KG1 (cell line): ENCODE data around the gene NKX2-3.

Source experiments
- DNase-seq: peaks from one replicate; lab custom pipeline; 2025; lab: John Stamatoyannopoulos, UW

NKX2-3 gene

DNA sequence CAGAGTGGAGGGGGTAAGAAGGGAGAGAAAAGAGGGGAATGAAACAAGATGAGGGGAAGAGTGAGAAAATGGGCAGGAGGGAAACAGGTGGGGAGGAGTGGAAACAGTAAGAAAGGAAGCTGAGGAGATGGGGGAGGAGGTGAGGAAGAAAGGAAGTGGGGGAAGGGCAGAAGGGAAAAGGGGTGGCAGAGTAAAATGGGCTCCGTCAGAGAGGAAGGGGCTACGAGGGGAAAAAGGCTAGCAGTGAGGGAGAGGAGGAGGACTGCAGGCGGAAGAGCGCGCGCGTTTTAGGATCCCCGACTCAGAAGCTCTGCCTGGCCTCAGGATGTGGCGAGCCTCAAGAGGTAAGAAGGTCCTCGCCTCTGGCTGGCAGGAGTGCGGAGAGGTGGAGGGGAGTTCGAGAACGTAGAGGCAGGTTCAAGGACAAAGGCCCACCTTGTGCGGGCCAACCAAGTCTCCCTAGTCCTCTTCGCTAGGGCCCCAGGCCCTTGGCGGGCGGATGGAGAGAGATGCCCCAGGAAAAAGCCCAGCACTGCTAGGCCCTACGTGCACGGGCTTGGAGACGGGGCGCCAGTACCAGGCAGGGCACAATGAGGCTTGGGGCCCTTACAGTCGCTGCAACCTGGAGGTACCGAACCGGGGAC is 5.8 kb upstream of the NKX2-3 start:
- DNase-seq, result no peak

DNA sequence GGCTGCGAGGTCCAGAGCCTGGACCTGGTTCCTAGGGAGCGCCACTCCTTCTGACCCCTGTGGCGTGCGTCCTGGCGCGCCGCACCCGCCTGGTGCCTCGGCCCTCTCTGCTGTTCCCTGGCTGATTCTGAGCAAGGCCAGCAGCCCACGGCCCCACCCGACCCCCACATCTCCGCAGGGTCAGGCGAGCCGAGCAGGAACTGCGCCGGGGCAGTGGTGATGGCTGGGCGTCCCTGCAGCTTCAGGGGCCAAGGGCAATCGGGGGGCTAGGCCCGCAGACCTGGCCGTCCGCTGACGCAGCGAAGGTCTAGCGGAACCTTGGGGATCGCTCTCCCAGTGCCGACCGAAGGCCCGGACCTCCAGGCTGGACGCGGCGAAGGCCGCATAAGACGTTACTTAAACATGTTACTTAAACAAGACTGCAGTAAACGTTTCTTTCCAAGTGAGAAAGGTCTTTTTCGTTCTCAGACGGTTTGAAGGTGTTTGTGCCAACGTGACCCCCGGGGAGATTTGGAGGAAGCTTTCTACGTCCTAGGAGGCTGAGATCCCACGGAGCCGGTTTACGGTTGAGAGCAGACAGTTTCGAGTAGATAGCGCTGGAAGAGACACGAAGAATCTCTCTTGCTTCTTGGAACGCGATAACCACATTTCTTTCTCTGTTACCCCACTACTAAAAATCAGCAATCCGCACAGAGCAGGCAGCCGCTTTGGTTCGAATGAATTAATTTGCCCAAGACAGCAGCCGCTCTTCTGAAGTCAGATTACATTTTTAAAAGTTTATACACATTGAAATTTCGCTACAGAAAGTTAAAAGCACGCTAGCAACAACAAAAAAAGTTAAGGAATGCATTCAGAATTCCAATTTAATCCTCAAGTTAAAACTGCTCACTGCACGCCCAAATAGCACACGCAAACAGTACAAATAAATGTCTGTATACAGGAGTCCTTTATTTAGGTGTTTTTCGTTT is 4.9 kb upstream of the NKX2-3 start:
- no peak for DNase-seq

DNA sequence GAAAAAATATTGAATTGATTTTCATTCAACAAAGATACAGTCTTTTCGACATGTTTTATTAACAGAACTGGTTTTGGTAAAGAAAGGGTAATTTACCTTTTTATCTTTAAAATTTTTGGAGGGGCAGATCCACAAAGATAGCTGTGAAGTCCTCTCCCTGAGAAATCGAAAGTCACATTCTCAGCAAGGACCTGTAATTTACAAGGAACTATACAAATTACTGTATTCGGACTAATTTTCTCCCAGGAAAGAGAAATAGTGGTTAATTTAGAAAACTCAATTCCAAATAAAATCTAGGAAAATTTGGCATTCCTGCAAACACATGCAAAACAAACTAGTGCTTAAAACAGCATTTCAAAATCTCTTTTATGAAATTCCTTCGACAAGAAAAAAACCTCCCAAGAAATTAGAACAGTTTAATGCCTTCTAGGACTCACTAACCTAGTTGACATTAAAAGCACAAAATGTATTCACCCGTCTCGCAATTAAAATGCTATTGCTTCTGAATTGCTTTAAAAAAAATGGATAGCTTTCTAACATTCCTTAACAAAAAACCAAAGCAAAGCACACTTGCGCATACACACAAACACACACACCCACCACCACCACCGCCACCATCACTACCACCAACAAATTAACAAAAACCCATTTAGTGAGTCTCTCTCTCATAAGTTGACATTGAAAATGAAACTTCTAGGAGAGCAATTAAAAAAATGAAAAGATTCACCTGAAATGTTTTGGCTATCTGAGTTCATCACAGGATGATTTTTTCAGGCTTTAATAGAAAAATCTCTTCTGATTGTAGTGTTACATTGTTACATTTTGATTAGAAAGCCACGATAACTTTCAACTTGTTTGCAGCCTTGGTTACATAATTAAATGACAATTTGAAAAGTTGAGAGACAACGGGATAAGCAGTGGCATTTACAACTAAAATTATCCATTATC is 4.0 kb upstream of the NKX2-3 start:
- DNase-seq, result no peak

DNA sequence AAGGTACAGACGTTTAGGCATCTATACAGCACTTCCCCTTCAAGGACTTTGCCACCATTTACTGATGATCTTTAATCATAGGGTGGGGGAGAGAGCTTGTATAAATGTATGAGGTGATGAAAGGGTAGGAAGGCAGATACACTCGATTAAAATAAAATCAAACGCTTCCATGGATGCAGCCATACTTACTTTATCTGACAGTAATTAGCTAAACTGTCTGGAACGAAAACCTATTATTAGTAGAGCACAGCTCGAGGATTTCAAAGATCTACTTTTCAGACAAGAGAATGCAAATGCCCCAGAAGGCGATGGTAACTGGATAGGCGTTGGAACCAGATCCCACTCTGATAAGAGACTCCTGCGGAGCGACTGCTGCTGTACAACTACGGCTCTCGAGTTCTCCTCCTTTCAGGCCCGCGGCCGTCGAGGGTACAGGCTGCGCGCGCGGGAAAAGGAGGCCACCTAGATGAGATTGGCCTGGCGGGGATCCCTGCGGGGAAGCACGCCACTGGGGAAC is 3.1 kb upstream of the NKX2-3 start:
- no peak for DNase-seq

DNA sequence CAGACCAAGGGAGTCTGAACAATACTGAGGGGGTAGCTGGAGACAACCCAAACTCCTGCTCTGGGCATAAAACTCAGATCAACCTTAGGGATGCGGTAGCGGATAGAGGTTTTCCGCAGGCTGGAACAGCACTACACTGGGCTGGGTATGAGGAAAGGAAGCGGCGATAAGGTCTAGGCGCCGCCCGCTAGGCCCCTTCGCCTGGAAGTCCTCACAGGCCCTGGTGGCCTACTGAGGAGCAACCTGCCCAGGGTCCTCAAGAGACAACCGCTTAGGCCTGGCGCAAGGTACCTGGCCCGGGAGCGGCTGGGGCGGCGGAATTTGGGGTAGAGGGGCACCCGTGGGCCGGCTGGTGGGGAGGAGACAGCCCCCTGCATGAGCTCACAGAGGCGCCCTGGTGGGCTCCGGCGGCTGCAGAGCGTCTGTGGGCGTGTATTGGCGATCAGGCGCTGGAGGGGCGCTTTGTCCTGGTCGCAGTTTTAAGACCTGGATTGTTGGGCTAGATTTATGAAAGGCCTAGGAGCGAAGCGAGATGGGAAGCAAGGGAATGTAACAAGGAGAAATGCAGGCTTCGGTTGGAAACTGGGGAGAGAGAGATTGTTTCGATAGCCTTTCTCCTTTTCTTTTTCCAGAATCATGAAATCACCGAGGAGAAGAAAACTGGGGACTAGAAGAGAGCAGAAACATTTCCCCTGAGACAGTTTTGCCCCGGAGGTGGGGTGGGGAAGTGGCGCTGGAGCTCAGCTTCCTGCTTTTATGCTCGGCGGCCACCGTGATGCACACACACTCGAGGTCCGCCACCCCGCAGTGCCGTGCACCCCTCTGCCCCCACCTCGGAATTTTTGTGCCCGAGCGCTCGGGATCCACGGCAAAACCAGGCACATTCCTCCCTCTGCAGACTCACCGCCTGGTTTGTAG is 2.4 kb upstream of the NKX2-3 start:
- DNase-seq, result no peak

- DNase-seq, result no peak
Measured at GRCh38 chr10:99531026-99531695, 1.6 kb upstream of the NKX2-3 start.

GRCh38 chr10:99531696-99532593 is 797 bp upstream of the NKX2-3 start:
- DNase-seq, result no peak

DNA sequence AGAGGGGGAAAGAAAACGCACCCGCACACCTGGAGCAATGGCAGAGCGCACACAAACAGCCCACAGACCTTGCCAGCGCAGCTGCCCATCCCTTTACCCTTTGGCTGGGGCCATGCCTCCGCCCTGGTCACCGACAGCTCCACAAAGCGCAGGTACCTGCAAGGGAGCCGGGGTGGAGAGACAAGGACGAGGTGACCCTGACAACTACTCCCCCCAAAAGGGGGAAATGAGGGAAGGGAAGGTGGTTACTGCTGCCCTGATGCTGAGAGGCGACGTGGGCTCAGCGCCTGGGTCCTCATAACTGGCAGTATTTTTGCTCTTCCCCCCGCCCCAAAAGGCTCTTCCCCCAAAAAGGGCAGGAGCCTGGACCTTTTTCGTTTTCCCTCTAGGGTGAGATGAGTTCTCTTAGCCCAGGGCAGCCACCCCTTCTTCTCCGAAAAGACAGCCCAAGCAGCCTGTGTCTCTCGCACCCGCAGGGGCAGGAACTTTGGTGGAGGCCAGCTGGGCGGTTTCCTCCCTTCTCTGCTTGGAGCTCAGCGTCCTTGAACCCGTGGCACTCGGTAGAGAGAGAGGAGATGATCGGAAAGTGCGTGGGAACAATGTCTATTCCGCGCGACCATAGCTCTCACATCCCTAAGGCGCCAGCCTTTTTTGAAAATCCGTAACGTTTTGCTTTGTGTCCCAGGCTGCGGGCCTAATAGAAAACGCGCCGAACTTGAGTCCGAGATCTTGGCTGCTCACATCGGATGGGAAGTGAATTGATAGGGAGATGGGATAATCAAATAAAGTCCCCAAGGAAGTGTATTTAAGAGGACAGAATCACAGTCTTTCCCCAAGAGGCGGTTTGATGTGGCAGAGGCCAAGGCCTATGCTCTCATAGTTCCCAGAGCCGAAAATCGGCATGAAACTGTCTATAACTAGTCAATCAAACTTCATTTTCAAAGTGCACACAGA is 1.0 kb downstream of the NKX2-3 start:
- DNase-seq, result no peak

GRCh38 chr10:99534450-99534938 is 1.8 kb downstream of the NKX2-3 start:
- no peak for DNase-seq

DNA sequence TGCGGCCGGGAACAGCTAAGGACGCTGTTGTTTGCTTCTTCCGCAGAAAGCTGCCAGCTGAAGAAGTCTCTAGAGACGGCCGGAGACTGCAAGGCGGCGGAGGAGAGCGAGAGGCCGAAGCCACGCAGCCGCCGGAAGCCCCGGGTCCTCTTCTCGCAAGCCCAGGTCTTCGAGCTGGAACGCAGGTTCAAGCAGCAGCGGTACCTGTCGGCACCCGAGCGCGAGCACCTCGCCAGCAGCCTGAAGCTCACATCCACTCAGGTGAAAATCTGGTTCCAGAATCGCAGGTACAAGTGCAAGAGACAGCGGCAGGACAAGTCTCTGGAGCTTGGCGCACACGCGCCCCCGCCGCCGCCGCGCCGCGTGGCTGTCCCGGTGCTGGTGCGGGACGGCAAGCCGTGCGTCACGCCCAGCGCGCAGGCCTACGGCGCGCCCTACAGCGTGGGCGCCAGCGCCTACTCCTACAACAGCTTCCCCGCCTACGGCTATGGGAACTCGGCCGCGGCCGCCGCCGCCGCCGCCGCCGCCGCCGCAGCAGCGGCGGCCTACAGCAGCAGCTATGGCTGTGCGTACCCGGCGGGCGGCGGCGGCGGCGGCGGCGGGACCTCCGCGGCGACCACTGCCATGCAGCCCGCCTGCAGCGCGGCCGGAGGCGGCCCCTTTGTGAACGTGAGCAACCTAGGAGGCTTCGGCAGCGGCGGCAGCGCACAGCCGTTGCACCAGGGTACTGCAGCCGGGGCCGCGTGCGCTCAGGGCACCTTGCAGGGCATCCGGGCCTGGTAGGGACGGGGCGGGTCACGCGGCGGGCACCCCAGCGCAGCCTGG is 2.4 kb downstream of the NKX2-3 start:
- no peak for DNase-seq

DNA sequence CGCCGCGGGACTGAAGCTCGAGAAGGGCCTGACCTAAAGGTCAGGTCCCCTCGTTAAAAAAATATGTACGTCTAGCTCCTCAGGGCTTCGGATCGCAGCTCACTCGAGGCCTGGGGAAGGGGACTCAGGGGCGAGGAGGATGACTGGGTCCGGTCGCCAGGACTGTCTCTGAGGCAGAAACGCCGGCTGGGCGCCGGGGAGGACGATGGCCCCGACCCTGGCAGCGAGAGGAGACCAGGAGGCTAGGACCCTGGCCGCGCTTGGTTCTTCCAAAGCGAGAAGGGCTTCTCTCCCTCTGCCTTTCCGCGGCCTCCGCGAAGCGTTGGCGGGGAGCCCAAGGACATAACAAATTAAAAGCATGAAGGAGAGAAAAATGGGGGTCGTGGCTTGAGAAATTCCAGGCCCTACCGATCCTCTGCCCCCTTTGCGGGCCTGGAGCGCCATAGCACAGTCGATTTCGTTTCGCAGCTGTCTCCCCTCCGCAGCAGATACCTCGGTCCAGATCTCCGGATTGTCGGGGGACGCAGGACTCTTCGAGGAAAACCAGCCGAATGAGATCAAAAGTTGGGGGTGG is 3.1 kb downstream of the NKX2-3 start:
- no peak for DNase-seq

GRCh38 chr10:99536338-99537085 is 3.8 kb downstream of the NKX2-3 start:
- DNase-seq, result no peak

GRCh38 chr10:99537086-99537988 is 4.6 kb downstream of the NKX2-3 start:
- DNase-seq, result no peak

DNA sequence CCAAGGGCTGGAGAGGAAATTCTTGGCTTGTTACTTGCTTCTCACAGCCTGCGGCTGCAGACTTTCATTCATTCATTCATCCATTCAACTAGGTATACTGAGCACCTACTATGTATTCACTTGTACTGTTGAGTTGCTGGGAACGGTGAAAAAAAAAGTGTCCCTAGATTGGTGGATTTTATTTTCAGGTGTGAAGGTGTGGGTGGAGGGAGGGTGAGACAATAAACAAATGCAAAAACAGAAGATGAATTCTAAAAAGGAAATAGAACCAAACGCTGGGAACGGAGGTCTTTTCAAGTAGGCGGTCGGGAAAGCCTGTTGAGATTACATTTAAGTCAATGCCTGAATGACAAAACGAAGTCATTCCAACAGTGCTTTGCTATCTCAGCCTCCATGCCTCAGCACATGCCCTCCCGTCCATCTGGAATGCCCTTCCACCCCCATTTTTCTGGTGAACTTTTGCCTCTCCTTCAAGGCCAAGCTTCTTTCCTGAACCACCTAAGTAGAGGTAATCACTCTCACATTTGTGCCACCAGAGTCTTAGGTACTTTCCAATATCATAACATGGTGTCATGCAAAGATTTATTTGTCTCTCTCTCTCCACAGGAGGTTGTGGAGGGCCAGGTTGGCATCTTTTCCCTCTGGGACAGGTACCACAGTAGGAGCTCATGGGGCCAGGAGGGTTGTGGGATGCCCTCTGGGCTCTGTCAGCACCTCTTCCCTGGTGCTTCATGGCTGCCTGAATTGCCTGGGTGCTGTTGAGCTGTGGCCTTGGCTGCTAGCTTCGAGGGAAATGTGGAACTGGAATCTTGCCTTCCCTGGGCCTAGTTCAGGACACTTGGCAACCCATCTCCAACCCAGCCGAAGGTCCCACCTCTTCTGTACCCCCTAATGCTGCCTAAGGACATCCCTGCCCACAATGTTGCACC is 5.5 kb downstream of the NKX2-3 start:
- DNase-seq, result no peak
